DMS79 treated with DMSO at 0.1 percent for 48 hours (cell line): Measurements from ENCODE around the gene RYR2.

Experiments used
- DNase-seq: peaks from one replicate; lab custom pipeline; 2025; lab: John Stamatoyannopoulos, UW

Gene RYR2

GRCh38 chr1:237673631-237674030 lies 631.6 kb downstream of the RYR2 start:
- DNase-seq: no peak

GRCh38 chr1:237677979-237678378 lies 636.0 kb downstream of the RYR2 start:
- DNase-seq: no peak

- no peak for DNase-seq
These were observed 637.7 kb downstream of the RYR2 start for GRCh38 chr1:237679687-237680086.

- no peak for DNase-seq
These were observed 639.2 kb downstream of the RYR2 start for GRCh38 chr1:237681210-237681609.

- DNase-seq: no peak
These were observed 642.3 kb downstream of the RYR2 start for GRCh38 chr1:237684236-237684635.

- no peak for DNase-seq
These were observed 643.6 kb downstream of the RYR2 start for GRCh38 chr1:237685551-237685950.

- no peak for DNase-seq
These were observed 645.8 kb downstream of the RYR2 start for GRCh38 chr1:237687804-237688203.

GRCh38 chr1:237690656-237691055 lies 648.7 kb downstream of the RYR2 start:
- DNase-seq: no peak

GRCh38 chr1:237692255-237692654 lies 650.3 kb downstream of the RYR2 start:
- DNase-seq: no peak

GRCh38 chr1:237695878-237696277 lies 653.9 kb downstream of the RYR2 start:
- no peak for DNase-seq

GRCh38 chr1:237700181-237700580 lies 658.2 kb downstream of the RYR2 start:
- DNase-seq: no peak

- DNase-seq: no peak
These were observed 659.5 kb downstream of the RYR2 start for GRCh38 chr1:237701534-237701933.

GRCh38 chr1:237702161-237702560 lies 660.2 kb downstream of the RYR2 start:
- no peak for DNase-seq

GRCh38 chr1:237705462-237705861 lies 663.5 kb downstream of the RYR2 start:
- DNase-seq: no peak

GRCh38 chr1:237709355-237709754 lies 667.4 kb downstream of the RYR2 start:
- no peak for DNase-seq

GRCh38 chr1:237711281-237711680 lies 669.3 kb downstream of the RYR2 start:
- DNase-seq: no peak

- DNase-seq: no peak
These were observed 670.1 kb downstream of the RYR2 start for GRCh38 chr1:237712082-237712481.

- no peak for DNase-seq
These were observed 670.7 kb downstream of the RYR2 start for GRCh38 chr1:237712586-237713157.

- no peak for DNase-seq
These were observed 671.9 kb downstream of the RYR2 start for GRCh38 chr1:237713916-237714315.

- DNase-seq: no peak
These were observed 675.1 kb downstream of the RYR2 start for GRCh38 chr1:237717106-237717505.

- DNase-seq: no peak
These were observed 688.9 kb downstream of the RYR2 start for GRCh38 chr1:237730826-237731350.

- no peak for DNase-seq
These were observed 690.7 kb downstream of the RYR2 start for GRCh38 chr1:237732657-237733056.

GRCh38 chr1:237736372-237737029 lies 694.5 kb downstream of the RYR2 start:
- no peak for DNase-seq

GRCh38 chr1:237737448-237737847 lies 695.5 kb downstream of the RYR2 start:
- DNase-seq: no peak
